Cortex of kidney (tissue), 1 donor: ENCODE measurements around the gene TXNDC15.
"Not testable (repeated sequence)": the region's sequence is repeated elsewhere in the genome, so short reads cannot be mapped to it uniquely, and the experiment has no call there.

ENCODE experiments used
- DNase-seq: peaks from one replicate; lab custom pipeline; 2025; lab: John Stamatoyannopoulos, UW

TXNDC15 gene, protein sequence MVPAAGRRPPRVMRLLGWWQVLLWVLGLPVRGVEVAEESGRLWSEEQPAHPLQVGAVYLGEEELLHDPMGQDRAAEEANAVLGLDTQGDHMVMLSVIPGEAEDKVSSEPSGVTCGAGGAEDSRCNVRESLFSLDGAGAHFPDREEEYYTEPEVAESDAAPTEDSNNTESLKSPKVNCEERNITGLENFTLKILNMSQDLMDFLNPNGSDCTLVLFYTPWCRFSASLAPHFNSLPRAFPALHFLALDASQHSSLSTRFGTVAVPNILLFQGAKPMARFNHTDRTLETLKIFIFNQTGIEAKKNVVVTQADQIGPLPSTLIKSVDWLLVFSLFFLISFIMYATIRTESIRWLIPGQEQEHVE

DNA sequence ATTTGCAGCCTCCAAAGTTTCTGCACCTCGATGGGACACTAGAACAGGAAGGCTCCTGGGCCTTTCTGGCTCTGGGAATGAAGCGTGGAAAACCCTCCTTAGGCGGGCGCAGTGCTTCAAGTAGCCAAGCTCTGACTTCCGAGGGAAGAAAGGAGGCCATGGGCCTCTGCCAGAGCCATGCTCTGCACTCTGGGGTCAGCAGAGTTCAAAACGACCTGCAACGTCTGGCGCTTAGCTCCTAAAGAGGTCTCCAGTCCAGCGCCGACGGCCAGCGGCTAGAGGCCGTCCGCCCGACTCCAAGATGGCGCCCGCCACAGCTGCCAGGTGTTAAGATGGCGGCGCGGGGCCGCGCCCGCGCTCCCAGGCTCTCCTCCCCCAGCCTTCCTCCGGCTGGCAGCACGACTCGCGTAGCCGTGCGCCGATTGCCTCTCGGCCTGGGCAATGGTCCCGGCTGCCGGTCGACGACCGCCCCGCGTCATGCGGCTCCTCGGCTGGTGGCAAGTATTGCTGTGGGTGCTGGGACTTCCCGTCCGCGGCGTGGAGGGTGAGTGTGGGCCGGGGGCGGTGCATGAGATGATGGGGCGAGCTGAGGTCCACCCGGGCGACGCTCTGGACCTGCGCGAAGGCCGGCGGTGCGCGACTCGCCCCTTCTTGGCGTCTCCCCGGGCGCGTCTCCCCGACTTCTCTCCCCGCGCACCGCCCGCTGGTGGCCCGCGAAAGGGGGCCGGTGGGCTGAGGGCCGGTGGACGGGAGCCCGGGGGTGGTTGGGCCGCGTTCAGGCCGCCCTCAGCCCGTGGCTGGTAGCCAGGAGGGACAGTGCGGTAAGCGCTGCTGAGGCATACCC lies at the start of gene TXNDC15:
Gene TXNDC15, plus strand, starts transcription at position 385 of the 844 bp plus-strand sequence. Its CDS starts 57 bp downstream, at position 442.
- no peak for DNase-seq

DNA sequence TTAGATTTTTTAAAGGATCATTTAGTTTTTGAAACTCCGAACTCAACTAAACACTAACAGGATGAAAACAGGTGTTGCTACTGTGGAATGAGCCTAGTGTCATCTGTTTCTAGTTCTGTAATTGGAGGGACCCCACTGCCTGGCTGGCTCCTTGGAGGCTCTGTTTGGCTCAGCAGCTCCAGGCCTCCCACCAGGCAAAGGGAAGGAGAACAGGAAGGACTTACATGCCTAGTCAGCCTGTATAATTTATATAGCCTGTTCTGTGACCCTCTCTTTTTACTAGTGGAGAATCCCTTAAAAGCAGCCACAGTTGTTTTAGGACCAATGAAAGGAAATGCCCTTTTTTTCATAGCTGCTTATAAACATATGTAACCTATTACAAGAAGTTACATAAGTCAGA lies 49.5 kb upstream of the TXNDC15 start:
- no peak for DNase-seq

DNA sequence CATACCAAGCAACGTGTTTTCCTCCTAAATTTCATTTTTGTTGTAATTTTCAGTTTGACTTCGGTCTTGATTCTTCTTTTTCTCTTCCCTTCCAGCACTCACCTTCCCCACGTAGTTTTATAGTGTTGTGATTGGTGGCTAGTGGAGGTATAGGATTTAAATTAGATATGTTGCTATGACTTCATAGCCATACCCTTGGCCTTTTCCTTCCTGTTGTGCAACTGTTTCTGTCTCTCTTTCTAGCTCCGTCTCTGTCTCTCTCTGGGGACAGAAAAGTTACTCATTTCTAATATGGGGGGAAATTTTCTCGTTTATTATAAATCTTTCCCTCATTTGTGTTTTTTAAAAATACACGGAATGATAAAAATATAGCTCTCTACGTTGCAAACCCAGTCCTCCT lies 49.0 kb upstream of the TXNDC15 start:
- no peak for DNase-seq

DNA sequence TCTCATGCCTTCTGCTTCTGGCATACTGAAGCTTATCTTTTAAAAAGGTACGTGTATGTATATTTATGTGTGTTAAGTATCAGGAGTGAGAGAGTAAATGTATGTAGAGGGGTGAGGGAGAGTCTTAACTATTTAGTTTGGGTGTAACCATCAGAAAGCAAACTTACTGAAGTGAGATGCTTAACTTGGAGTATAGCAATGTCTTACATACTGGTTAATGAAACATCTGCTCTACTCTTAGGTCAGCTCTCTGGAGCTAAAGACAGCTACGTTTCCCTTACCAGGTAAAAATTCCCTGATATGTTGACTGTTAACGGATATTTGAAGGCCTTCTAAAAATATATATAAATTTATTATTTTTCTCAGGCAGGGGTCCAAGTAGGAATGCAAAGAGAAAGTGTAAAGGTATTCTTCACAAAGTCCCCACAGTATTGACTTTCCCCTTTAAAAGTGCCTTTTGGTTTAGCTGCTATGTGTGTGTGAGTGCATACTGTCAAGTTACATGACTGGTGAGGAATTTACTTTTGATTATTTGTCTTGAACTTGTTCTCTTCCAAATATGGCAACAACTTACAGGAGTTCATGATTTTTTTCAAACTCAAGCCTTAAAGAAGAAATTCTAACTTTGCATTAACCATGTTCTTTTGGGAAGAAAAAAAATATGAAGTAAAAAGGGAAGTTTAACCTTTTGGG lies 40.7 kb upstream of the TXNDC15 start:
- no peak for DNase-seq

DNA sequence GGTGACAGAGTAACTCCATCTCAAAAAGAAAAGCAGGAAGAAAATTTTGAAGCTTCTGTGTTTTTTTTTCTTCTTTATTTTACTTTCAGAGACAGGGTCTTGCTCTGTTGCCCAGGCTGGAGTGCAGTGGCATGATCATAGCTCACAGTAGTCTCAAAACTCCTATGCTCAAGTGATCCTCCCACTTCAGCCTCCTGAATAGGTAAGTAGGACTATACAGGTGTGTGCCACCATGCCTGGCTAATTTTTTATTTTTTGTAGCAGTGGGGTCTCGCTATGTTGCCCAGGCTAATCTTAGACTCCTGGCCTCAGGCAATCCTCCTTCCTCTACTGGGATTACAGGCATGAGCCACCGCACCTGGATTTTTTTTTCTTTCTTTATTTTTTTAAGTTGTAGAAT lies 38.5 kb upstream of the TXNDC15 start:
- DNase-seq, result no peak

DNA sequence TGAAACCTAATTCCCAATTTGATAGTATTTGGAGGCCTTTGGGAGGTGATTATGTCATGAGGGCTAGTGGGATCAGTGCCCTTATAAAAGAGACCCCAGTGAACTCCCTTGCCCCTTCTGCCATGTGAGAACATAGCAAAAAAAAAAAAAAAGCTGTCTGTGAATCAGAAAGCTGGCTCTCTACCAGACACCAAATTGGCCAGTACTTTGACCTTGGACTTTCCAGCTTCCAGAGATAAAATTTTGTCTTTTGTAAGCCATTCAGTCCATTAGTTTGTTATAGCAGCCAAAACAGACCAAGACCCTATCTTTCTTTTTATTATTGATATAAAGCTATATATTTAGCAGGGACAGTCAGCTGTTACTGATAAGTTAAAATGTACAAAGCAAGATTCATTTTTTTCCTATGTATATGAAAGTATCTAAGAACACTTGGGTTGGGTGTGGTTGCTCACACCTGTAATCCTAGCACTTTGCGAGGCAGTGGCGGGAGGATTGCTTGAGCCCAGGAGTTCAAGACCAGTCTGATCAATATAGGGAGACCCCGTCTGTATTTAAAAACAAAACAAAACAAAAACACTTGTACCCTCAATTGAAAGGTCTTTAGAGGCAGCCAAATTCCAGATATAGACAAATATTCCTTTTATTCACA lies 36.5 kb upstream of the TXNDC15 start:
- DNase-seq, result no peak

DNA sequence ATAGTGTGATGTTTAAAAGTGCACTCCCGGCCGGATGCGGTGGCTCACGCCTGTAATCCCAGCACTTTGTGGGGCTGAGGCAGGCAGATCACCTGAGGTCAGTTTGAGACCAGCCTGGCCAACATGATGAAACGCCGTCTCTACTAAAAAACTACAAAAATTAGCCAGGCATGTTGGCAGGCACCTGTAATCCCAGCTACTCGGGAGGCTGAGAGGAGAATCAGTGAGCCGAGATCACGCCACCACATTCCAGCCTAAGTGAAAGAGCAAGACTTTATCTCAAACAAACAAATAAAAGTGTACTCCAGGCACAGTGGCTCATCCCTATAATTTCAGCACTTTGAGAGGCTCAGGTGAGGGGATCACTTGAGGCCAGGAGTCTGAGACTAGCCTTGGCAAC lies 35.8 kb upstream of the TXNDC15 start:
- DNase-seq, result not testable (repeated sequence)

DNA sequence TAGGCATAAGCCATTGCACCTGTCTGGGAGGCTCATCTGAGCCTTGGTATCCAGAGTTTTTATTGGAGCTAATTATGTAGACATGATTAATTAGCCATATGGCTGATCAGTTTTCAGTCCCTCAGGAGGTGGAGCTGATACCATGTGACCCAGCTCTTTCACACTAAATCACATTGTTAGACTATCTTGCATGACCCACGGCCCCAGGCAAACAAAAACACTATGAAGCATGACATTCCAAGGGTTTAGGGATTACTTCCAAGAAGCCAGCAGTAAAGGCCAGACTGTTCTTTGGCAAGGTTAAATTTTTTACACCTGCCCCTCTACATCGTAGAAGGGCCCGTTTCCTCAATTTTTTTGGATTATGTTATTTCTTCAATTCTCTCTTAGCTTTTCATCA lies 33.4 kb upstream of the TXNDC15 start:
- DNase-seq, result no peak

DNA sequence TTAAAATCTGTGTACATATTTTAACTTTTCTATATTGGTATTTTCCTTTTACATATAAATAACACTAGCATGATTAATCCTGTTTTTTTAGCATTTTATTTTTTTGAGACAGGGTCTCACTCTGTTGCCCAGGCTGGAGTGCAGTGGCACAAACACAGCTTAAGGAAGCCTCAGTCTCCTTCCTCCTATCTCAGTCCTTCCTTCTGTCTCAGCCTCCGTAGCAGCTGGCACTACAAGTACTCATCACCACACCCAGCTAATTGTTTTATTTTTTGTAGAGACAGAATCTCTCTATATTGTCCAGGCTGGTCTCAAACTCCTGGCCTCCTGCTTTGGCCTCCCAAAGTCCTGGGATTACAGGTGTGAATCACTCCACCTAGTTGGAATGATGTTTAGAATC lies 29.9 kb upstream of the TXNDC15 start:
- DNase-seq, result no peak

DNA sequence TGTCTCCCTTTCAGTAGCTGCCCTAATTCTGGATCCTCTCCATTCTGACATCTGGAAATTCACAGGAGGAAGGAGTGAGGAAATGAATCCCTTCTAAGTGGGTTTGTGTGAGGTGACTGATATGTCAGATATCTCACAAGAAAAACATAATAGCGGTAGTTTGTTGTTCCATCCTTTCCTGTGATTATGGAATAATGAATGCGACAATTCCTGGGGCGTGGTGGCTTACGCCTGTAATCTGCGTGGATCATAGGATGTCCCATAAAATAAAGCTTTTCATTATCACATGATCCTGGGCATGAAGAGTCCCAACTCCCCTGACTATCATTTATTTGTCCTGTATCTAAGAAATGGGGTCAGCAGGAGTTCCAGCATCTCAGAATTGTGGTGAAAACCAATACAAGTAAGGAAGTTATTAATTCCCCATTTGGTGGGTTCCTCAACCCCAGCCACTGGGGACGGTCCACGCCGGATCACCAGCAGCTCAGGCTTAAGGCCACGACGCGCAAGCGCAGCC lies 28.8 kb upstream of the TXNDC15 start:
- no peak for DNase-seq

DNA sequence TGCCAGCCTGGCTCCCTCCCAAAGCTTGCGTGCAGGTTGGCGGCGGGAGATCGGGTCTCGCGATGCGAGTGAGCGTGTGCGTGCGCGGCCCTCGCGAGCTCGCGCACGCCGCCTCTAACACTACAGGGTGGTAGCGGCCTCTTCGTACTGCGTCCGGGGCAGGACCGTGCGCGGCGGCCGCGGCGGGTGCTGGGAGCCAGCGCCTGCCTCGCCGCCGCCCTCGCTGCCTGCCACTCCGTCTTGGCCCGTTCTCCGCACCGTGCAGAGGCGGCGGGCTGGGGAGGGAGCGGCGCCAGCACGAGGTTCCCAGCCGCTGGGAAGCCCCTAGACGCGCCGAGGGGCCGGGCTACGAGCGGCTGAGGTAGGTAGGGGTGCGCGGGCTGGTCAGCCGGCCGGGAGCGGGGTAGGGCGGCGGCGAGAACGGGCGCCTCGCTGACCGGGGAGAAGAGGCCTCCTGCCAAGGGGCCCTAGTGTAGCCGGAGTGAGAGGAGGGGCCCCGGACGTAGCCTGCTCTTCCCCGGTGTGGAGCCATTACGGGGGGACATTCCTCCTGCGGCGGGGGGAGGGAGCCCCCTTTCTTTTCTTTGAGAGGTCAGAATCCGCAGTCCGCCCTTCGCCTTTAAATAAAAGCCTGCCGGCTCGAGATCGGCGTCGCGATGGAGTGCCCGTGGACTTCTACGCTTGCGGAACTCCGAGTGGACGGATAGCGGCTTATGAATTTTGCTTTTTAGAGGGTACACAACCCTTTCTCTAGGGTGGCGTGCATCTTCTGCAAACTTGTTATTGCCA lies 28.1 kb upstream of the TXNDC15 start, which contains the start of gene C5orf24:
Gene C5orf24, plus strand, starts transcription at position 117 of the 789 bp plus-strand sequence. CDS start 8,933 bp downstream, outside the sequence.
- DNase-seq, result peak; percentile 14

DNA sequence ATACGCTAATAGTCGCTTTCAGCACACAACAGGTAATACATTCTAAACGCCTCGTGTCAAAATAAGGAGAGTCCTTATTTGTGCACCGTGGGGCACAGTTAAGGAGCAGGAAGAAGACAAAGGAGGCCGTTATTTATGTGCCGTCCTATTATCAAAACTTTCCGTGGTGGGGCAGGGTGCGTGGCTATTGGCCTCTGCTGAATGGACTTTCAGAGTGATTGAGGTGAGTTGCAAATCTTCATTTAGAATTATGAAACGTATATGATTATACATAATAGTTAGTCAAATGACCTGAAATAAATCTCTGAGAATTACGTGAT lies 27.6 kb upstream of the TXNDC15 start:
- DNase-seq, result no peak

DNA sequence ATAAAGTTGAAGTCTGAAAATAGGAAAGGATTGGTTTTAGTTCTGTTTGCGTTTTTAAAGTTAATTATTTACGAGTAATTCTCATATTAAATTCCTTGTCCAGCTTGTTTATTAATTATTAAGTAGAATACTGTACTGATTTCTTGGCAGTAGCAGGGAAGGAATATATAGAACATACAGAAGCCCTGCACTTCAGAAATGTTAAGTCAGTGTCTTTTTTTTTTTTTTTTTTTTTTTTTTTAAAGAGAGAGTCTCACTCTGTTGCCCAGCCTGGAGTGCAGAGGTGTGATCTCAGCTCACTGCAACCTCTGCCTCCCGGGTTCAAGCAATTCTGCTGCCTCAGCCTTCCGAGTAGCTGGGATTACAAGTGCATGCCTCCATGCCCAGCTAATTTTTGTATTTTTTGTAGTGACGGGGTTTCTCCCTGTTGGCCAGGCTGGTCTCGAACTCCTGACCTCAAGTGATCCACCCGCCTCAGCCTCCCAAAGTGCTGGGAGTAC lies 24.7 kb upstream of the TXNDC15 start:
- DNase-seq, result not testable (repeated sequence)

DNA sequence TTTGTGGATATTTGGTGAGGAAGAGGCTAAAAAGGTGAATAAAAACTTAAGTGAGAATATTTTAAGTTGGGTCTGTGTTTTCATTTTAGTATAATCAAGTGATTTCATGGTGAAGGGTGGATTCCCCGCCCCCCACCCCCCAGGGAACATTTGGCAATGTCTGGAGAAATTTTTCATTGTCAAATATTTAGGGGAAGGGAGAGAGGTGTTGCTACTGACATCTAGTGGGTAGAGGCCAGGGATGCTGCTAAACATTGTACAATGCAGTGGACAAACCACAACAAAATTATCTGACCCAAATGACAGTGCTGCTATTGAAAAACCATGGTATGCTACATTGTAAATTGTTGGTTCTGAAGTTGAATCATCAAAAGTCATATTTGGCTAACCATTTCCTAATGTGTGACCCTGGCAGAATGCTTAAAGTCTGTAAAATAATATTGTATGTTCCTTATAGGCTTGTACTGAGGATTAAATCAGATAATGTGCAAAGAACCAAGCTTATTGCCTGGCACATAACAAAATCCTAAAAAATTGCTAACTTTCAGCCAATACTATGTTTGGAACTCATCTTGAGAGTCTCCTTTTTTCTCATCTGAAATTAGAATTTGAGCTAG lies 22.8 kb upstream of the TXNDC15 start:
- DNase-seq, result no peak

DNA sequence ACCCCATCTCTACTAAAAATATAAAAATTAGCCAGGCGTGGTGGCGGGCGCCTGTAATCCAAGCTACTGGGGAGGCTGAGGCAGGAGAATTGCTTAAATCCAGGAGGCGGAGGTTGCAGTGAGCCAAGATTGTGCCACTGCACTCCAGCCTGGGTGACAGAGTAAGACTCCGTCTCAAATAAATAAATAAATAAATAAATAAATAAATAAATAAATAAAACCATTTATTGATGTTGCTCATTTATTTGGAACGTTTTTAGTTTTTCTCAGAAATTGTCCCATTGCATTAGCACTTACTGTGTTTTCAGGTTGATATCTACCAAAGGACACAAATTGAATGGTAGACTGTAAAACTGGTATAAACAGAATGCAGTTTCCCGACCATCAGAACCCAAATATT lies 17.7 kb upstream of the TXNDC15 start:
- not testable (repeated sequence) for DNase-seq

DNA sequence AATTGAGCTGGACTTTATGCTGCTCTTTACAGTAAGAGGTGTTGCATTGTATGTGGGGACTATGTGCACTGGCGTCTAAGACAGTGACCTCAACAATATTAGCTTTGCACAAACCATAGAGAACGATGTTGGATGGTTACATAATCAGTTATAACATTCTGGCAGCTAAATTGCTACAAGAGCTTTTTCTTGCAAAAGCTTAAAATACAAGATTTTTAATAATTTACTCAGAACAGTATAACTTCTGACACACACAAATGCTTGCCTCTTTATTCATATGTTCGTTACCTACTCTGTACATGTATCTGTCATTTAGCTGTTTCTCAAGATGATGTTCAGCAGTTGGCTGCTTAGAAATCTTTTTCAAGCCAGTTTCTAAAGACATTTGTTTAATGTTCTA lies 16.8 kb upstream of the TXNDC15 start:
- no peak for DNase-seq

DNA sequence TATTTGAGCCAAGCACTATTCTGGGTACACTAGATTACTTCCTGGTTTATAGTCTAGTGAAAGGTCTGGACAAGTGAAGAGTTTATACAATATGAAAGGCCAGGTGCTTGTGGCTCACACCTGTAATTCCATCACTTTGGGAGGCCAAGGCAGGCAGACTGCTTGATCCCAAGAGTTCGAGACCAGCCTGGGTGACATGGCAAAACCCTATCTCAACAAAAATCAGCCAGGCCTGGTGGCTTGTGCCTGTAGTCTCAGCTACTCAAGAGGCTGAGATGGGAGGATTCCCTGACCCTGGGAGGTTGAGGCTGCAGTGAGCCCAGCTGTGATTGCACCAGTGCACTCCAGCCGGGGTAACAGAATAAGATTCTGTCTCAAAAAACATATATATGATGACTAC lies 9.5 kb upstream of the TXNDC15 start:
- DNase-seq, result no peak

DNA sequence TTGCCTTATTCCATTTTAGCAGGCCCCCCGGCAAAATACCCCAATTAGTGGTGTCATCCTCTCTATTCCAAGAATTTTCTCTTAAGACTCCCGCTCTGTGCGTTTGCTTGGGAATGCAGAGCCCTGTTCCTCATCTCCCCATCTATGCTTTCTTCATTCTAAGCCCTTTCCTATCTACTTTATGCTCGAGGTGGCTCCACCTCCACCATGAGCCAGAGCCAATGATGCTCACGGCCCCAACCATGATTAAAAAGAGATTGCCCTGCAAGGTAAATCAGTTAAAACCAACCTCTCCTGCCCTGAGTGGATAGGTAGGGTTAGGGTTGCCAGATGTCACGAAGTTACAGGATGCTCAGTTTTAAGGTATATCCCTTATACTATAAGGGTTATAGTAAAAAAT lies 677 bp upstream of the TXNDC15 start:
- no peak for DNase-seq

DNA sequence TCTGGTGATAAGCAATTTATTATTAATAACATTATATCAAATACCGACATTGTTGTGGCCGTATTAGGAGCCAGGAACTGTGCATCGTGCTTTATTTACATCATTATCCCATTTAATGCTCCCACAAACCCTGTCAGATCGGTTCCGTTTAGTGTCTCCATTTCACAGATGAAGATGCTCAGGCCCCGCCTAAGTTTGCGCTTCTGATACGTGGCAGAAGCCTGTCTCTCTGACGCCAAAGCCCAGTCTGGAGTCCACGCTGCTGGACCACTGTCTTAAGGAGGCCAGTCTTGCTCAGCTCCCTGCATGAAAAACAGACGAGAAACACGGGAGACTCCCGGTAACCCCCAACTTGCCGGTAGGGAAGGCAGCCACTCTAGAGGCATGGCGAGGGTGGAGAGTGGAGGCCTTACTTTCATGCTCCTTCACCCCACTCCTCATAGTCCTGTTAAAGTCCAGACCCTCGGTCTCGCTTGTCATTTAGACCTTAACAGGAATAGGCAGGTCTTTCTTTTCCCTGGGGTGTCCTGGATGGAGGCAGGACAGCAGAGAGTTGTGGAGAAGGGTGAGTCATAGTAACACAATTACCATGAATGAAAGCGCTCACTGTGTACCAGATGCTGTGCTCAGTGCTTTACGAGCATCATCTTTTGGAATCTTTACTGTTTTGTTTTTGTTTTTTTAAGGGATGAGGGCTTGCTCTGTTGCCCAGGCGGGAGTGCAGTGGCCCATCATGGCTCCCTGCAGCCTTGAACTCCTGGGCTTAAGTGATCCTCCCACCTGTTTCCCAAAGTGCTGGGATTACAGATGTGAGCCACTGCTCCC lies 872 bp downstream of the TXNDC15 start:
- no peak for DNase-seq

DNA sequence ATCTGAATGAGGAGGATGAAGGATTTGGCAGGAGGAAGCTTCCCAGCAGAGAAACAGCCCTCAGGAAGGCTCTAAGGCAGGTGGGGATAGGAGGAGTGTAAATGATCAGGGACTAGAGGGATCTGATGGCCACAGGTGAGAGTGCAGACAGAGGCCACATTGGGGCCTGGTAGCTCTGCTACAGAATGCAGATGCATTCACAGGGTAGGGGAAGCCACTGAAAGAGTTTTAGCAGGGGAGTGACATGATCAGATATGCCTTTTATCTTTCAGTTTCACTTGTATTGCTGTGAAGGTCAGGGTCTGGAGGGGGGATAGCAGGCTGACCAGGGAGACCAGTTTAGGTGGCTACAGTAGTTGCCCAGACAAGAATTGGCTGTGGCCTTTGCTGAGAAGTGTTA lies 3.0 kb downstream of the TXNDC15 start:
- DNase-seq, result no peak
